ENCODE data around the gene GAS7.

GAS7 gene

GRCh38 chr17:10046786-10047785, 151.3 kb downstream of the GAS7 start:
- no peak for TF ChIP-seq CTCF (IDR thresholded peaks at IDR 0.05)

GRCh38 chr17:10045871-10046658, 152.3 kb downstream of the GAS7 start:
- TF ChIP-seq CTCF (IDR thresholded peaks at IDR 0.05) = no peak

GRCh38 chr17:10042589-10043244, 155.7 kb downstream of the GAS7 start:
- no peak for TF ChIP-seq CTCF (IDR thresholded peaks at IDR 0.05)

- no peak for TF ChIP-seq CTCF (IDR thresholded peaks at IDR 0.05)
Observed at GRCh38 chr17:10041916-10042588, 156.4 kb downstream of the GAS7 start.

- no peak for TF ChIP-seq CTCF (IDR thresholded peaks at IDR 0.05)
Observed at GRCh38 chr17:10041287-10041612, 157.2 kb downstream of the GAS7 start.

GRCh38 chr17:10036511-10037061, 161.8 kb downstream of the GAS7 start:
- TF ChIP-seq CTCF (IDR thresholded peaks at IDR 0.05) = no peak

GRCh38 chr17:10035885-10036284, 162.5 kb downstream of the GAS7 start:
- TF ChIP-seq CTCF (IDR thresholded peaks at IDR 0.05) = no peak
